Neuron (in vitro differentiated cells): ENCODE measurements around the gene DMXL2.
"Not testable (repeated sequence)": the region's sequence is repeated elsewhere in the genome, so short reads cannot be mapped to it uniquely, and the experiment has no call there.

Source experiments
- H2AFZ ChIP-seq: one replicate; pipeline ENCODE4 v1.6.1; 2013; ENCODE audit warnings: low read depth, mild to moderate bottlenecking, inconsistent platforms, low read length, moderate library complexity
- H3K27me3 ChIP-seq: one replicate; pipeline ENCODE4 v1.6.1; 2013; ENCODE audit warnings: low read length; ENCODE audit not compliant: insufficient read depth
- H3K36me3 ChIP-seq: one replicate; pipeline ENCODE4 v1.6.1; 2013; ENCODE audit warnings: low read length; ENCODE audit not compliant: insufficient read depth
- H3K4me1 ChIP-seq: one replicate; pipeline ENCODE4 v1.6.1; 2013; ENCODE audit warnings: low read length; ENCODE audit not compliant: insufficient read depth
- H3K4me3 ChIP-seq: 2 replicates; pipeline ENCODE4 v1.5.1; 2013; ENCODE audit warnings: mild to moderate bottlenecking, low read length, moderate library complexity
- H3K9me3 ChIP-seq: one replicate; pipeline ENCODE4 v1.6.1; 2013; ENCODE audit warnings: low read length

DMXL2 gene

GRCh38 chr15:51622604-51623370 is at the start of gene DMXL2:
Gene DMXL2 (minus strand): TSS chr15:51622771. CDS start chr15:51622545, 226 bp downstream.
- Histone ChIP-seq H3K27me3 (no peaks in the 10 kb centered on the region), H3K36me3 (no peaks in the 10 kb centered on the region), H3K4me1 (peaks cover 16% of the 10 kb centered on the region), H3K9me3 (no peaks in the 10 kb centered on the region), H2AFZ (peak within 1 kb of the TSS; percentile 93), H3K4me3 (peak within 1 kb of the TSS; percentile 92)

- Histone ChIP-seq H3K4me1 (no peaks in the 10 kb centered on the region), H3K36me3 (no peaks in the 10 kb centered on the region), H3K4me3 (no peak overlapping the region), H3K9me3 (no peaks in the 10 kb centered on the region), H2AFZ (no peak overlapping the region), H3K27me3 (peaks cover 7% of the 10 kb centered on the region)
Measured at GRCh38 chr15:51672155-51672687, 49.6 kb upstream of the DMXL2 start.

- Histone ChIP-seq H3K4me3 (no peak overlapping the region), H3K4me1 (no peaks in the 10 kb centered on the region), H3K27me3 (no peaks in the 10 kb centered on the region), H2AFZ (no peak overlapping the region), H3K9me3 (no peaks in the 10 kb centered on the region), H3K36me3 (no peaks in the 10 kb centered on the region)
Measured at GRCh38 chr15:51669381-51669780, 46.8 kb upstream of the DMXL2 start.

- no peaks in the 10 kb centered on the region for H3K36me3 ChIP-seq
- no peak overlapping the region for H3K4me3 ChIP-seq
- no peaks in the 10 kb centered on the region for H3K27me3 ChIP-seq
- H3K9me3 ChIP-seq: no peaks in the 10 kb centered on the region
- no peak overlapping the region for H2AFZ ChIP-seq
- H3K4me1 ChIP-seq: no peaks in the 10 kb centered on the region
Measured at GRCh38 chr15:51668446-51668845, 45.9 kb upstream of the DMXL2 start.

- Histone ChIP-seq H3K4me1 (no peaks in the 10 kb centered on the region), H3K36me3 (no peaks in the 10 kb centered on the region), H3K27me3 (no peaks in the 10 kb centered on the region), H2AFZ (no peak overlapping the region), H3K9me3 (no peaks in the 10 kb centered on the region), H3K4me3 (no peak overlapping the region)
Measured at GRCh38 chr15:51667478-51667877, 44.9 kb upstream of the DMXL2 start.

GRCh38 chr15:51661072-51661471 is 38.5 kb upstream of the DMXL2 start:
- Histone ChIP-seq H3K36me3 (no peaks in the 10 kb centered on the region), H3K4me3 (no peak overlapping the region), H3K4me1 (no peaks in the 10 kb centered on the region), H3K9me3 (no peaks in the 10 kb centered on the region), H2AFZ (no peak overlapping the region), H3K27me3 (no peaks in the 10 kb centered on the region)

- no peak overlapping the region for H2AFZ ChIP-seq
- H3K4me1 ChIP-seq: no peaks in the 10 kb centered on the region
- H3K36me3 ChIP-seq: no peaks in the 10 kb centered on the region
- H3K4me3 ChIP-seq: no peak overlapping the region
- H3K27me3 ChIP-seq: no peaks in the 10 kb centered on the region
- H3K9me3 ChIP-seq: no peaks in the 10 kb centered on the region
Measured at GRCh38 chr15:51658664-51659063, 36.1 kb upstream of the DMXL2 start.

GRCh38 chr15:51655401-51656057 is 33.0 kb upstream of the DMXL2 start:
- H3K9me3 ChIP-seq, H3K4me1 ChIP-seq, H3K27me3 ChIP-seq, H2AFZ ChIP-seq, H3K4me3 ChIP-seq, H3K36me3 ChIP-seq: not testable (repeated sequence)

GRCh38 chr15:51652084-51652668 is 29.6 kb upstream of the DMXL2 start:
- no peak overlapping the region for H3K4me3 ChIP-seq
- H3K36me3 ChIP-seq: no peaks in the 10 kb centered on the region
- H3K27me3 ChIP-seq: peaks cover 3% of the 10 kb centered on the region
- H3K4me1 ChIP-seq: no peaks in the 10 kb centered on the region
- no peaks in the 10 kb centered on the region for H3K9me3 ChIP-seq
- H2AFZ ChIP-seq: no peak overlapping the region

- Histone ChIP-seq H2AFZ (no peak overlapping the region), H3K36me3 (no peaks in the 10 kb centered on the region), H3K27me3 (peaks cover 3% of the 10 kb centered on the region), H3K9me3 (no peaks in the 10 kb centered on the region), H3K4me3 (no peak overlapping the region), H3K4me1 (no peaks in the 10 kb centered on the region)
Measured at GRCh38 chr15:51649659-51650521, 27.3 kb upstream of the DMXL2 start.

GRCh38 chr15:51648643-51649042 is 26.1 kb upstream of the DMXL2 start:
- not testable (repeated sequence) for H3K4me1 ChIP-seq, H3K9me3 ChIP-seq, H2AFZ ChIP-seq, H3K36me3 ChIP-seq, H3K27me3 ChIP-seq, H3K4me3 ChIP-seq

GRCh38 chr15:51648101-51648500 is 25.5 kb upstream of the DMXL2 start:
- H2AFZ ChIP-seq, H3K4me1 ChIP-seq, H3K4me3 ChIP-seq, H3K36me3 ChIP-seq, H3K9me3 ChIP-seq, H3K27me3 ChIP-seq: not testable (repeated sequence)
